Epithelial cell of proximal tubule (primary cell): ENCODE data around the gene PPP1R1C. TPM values are rescaled to one million over a fixed set of nuclear protein-coding genes. Genes with fewer than 3 reads are reported as not detected.

Source experiments
- DNase-seq: peaks from one replicate; pipeline ENCODE4 v3.0.0-alpha.2; 2011; ENCODE audit warnings: low read depth
- H3K4me3 ChIP-seq: 2 replicates; pipeline ENCODE4 v1.5.1; 2011; ENCODE audit warnings: low read depth, mild to moderate bottlenecking, low read length
- CTCF ChIP-seq: conservative IDR thresholded peaks from 2 replicates; pipeline ENCODE4 v1.5.1; 2012; ENCODE audit warnings: low read depth, mild to moderate bottlenecking, low read length
- total RNA-seq: library from RNA; depleted of rRNA; stranded (reverse); fragments of >200 nt; gene quantifications from 2 replicates; pipeline ENCODE4 v1.2.3, GENCODE V29; 2015

The PPP1R1C gene
- 0.35 TPM in 1 of 2 replicates, not detected in the other for total RNA-seq

GRCh38 chr2:181985632-181986205 is at the start of gene PPP1R1C:
PPP1R1C (plus strand) TSS chr2:181985853; CDS start chr2:181986111, 258 bp downstream.
- H3K4me3 ChIP-seq = no peak within 1 kb of the TSS
- no peak for TF ChIP-seq CTCF
- no peak for DNase-seq

- no peak overlapping the region for H3K4me3 ChIP-seq
- TF ChIP-seq CTCF = no peak
- DNase-seq = no peak
Measured at GRCh38 chr2:181937473-181937872, 48.2 kb upstream of the PPP1R1C start.

GRCh38 chr2:181943411-181944124 is 42.1 kb upstream of the PPP1R1C start:
- no peak for DNase-seq
- no peak for TF ChIP-seq CTCF
- no peak overlapping the region for H3K4me3 ChIP-seq

- H3K4me3 ChIP-seq = no peak overlapping the region
- no peak for DNase-seq
- TF ChIP-seq CTCF = no peak
Measured at GRCh38 chr2:181944164-181944913, 41.3 kb upstream of the PPP1R1C start.

- no peak overlapping the region for H3K4me3 ChIP-seq
- no peak for DNase-seq
- TF ChIP-seq CTCF = no peak
Measured at GRCh38 chr2:181944914-181945291, 40.8 kb upstream of the PPP1R1C start.

GRCh38 chr2:181946444-181947127 is 39.1 kb upstream of the PPP1R1C start:
- no peak for DNase-seq
- H3K4me3 ChIP-seq = no peak overlapping the region
- no peak for TF ChIP-seq CTCF
